ENCODE results near the gene ST6GALNAC3.

ST6GALNAC3 gene

GRCh38 chr1:76247261-76247852, 172.8 kb downstream of the ST6GALNAC3 start:
- no peak for DNase-seq (ENCODE audit: low spot score)

GRCh38 chr1:76250271-76250670, 175.7 kb downstream of the ST6GALNAC3 start:
- no peak for DNase-seq (ENCODE audit: low spot score)

GRCh38 chr1:76252431-76252830, 177.9 kb downstream of the ST6GALNAC3 start:
- no peak for DNase-seq (ENCODE audit: low spot score)

- DNase-seq (ENCODE audit: low spot score), result no peak
Measured at GRCh38 chr1:76254104-76255030, 179.8 kb downstream of the ST6GALNAC3 start.

- DNase-seq (ENCODE audit: low spot score), result no peak
Measured at GRCh38 chr1:76256289-76257223, 182.0 kb downstream of the ST6GALNAC3 start.

- DNase-seq (ENCODE audit: low spot score), result no peak
Measured at GRCh38 chr1:76257823-76258222, 183.3 kb downstream of the ST6GALNAC3 start.

GRCh38 chr1:76259270-76259669, 184.7 kb downstream of the ST6GALNAC3 start:
- DNase-seq (ENCODE audit: low spot score), result no peak

GRCh38 chr1:76260279-76260678, 185.7 kb downstream of the ST6GALNAC3 start:
- DNase-seq (ENCODE audit: low spot score), result no peak

GRCh38 chr1:76262601-76263000, 188.1 kb downstream of the ST6GALNAC3 start:
- DNase-seq (ENCODE audit: low spot score), result no peak

GRCh38 chr1:76264642-76265041, 190.1 kb downstream of the ST6GALNAC3 start:
- DNase-seq (ENCODE audit: low spot score), result no peak

- DNase-seq (ENCODE audit: low spot score), result no peak
Measured at GRCh38 chr1:76266762-76267161, 192.2 kb downstream of the ST6GALNAC3 start.

GRCh38 chr1:76267631-76268030, 193.1 kb downstream of the ST6GALNAC3 start:
- no peak for DNase-seq (ENCODE audit: low spot score)

- no peak for DNase-seq (ENCODE audit: low spot score)
Measured at GRCh38 chr1:76268341-76268740, 193.8 kb downstream of the ST6GALNAC3 start.

- DNase-seq (ENCODE audit: low spot score), result no peak
Measured at GRCh38 chr1:76269155-76269554, 194.6 kb downstream of the ST6GALNAC3 start.

GRCh38 chr1:76274302-76274701, 199.8 kb downstream of the ST6GALNAC3 start:
- no peak for DNase-seq (ENCODE audit: low spot score)

GRCh38 chr1:76274718-76275117, 200.2 kb downstream of the ST6GALNAC3 start:
- DNase-seq (ENCODE audit: low spot score), result no peak

- no peak for DNase-seq (ENCODE audit: low spot score)
Measured at GRCh38 chr1:76278711-76279100, 204.2 kb downstream of the ST6GALNAC3 start.

GRCh38 chr1:76279101-76279748, 204.7 kb downstream of the ST6GALNAC3 start:
- no peak for DNase-seq (ENCODE audit: low spot score)

- no peak for DNase-seq (ENCODE audit: low spot score)
Measured at GRCh38 chr1:76281306-76281705, 206.8 kb downstream of the ST6GALNAC3 start.

- DNase-seq (ENCODE audit: low spot score), result no peak
Measured at GRCh38 chr1:76284842-76285241, 210.3 kb downstream of the ST6GALNAC3 start.

GRCh38 chr1:76285578-76286135, 211.1 kb downstream of the ST6GALNAC3 start:
- no peak for DNase-seq (ENCODE audit: low spot score)
